ENCODE measurements around the gene LDOC1.
"Not testable (repeated sequence)": the region's sequence is repeated elsewhere in the genome, so short reads cannot be mapped to it uniquely, and the experiment has no call there.

LDOC1 gene

DNA sequence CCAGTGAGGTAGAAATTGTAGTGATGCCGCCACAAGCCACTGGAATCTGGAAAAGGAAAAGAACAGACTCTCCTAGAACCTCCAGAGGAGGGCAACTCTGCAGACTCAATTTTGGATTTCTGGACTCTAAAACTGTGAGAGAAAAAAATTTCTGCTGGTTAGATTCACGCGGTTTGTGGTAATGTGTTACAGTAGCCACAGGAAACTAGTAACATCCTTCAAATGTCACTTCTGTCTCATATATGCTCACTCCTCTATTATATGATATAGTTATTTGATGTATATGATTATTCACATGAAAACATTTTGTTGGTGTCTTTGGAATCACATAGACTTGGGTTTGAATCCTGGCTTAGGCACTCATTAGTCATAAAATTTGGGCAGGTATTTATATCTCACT is 18.8 kb downstream of the LDOC1 start:
- Histone ChIP-seq H3K9ac (ENCODE audit: low read depth, low read length) (no peak overlapping the region), H3K9me3 (ENCODE audit: control insufficient read depth, insufficient read depth, low read length) (peaks cover 20% of the 10 kb centered on the region), H3K27me3 (ENCODE audit: control insufficient read depth, insufficient read depth, low read length) (no peaks in the 10 kb centered on the region), H3K36me3 (ENCODE audit: control insufficient read depth, insufficient read depth, low read length) (no peaks in the 10 kb centered on the region), H3K4me3 (ENCODE audit: low read depth, low read length) (no peak overlapping the region), H3K4me1 (ENCODE audit: control insufficient read depth, insufficient read depth, low read length) (no peaks in the 10 kb centered on the region), H3K27ac (ENCODE audit: low read depth, low read length) (no peak overlapping the region)

DNA sequence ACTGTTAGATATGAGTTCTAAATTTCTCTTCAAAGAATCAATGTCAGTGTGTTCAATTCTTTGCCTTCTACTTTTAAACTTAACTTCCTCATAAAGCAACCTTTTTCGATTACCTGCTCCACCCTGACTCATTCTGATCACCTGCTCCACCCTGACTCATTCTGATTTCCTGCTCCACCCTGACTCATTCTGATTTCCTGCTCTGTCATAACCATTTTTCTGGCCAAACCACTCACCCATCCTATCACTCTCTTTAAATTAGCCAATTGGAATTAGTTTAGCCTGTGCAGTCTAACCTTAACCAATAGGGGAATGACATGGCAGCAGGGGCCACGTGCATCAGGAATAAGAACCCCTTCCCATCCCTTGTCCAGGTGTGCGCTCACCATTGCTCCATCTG is 21.7 kb downstream of the LDOC1 start:
- H3K27me3 ChIP-seq (ENCODE audit: control insufficient read depth, insufficient read depth, low read length); H3K4me3 ChIP-seq (ENCODE audit: low read depth, low read length); H3K4me1 ChIP-seq (ENCODE audit: control insufficient read depth, insufficient read depth, low read length); H3K27ac ChIP-seq (ENCODE audit: low read depth, low read length); H3K9ac ChIP-seq (ENCODE audit: low read depth, low read length); H3K36me3 ChIP-seq (ENCODE audit: control insufficient read depth, insufficient read depth, low read length): not testable (repeated sequence)
- peaks cover 33% of the 10 kb centered on the region for H3K9me3 ChIP-seq (ENCODE audit: control insufficient read depth, insufficient read depth, low read length)

DNA sequence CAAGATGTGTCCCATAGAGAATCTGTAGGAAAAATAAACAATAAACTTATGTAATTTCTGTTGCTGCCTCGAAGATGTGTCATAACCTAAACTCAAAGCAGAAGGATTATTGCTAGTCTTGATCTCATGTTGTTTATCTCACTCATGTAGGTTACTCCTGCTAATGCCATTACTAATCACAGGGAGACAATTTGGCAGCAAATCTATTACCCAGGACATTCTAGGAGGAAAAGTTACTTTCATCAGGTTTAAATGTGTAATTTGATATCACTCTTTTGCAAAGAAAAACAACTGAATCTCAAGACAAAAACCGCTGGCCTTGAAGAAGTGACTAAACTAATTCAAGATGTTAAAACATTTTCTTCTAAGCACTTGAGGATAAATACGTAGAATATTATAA is 34.0 kb downstream of the LDOC1 start:
- no peaks in the 10 kb centered on the region for H3K4me1 ChIP-seq (ENCODE audit: control insufficient read depth, insufficient read depth, low read length)
- no peaks in the 10 kb centered on the region for H3K36me3 ChIP-seq (ENCODE audit: control insufficient read depth, insufficient read depth, low read length)
- no peak overlapping the region for H3K27ac ChIP-seq (ENCODE audit: low read depth, low read length)
- no peak overlapping the region for H3K4me3 ChIP-seq (ENCODE audit: low read depth, low read length)
- H3K9ac ChIP-seq (ENCODE audit: low read depth, low read length), result no peak overlapping the region
- peaks cover 21% of the 10 kb centered on the region for H3K9me3 ChIP-seq (ENCODE audit: control insufficient read depth, insufficient read depth, low read length)
- H3K27me3 ChIP-seq (ENCODE audit: control insufficient read depth, insufficient read depth, low read length), result no peaks in the 10 kb centered on the region

DNA sequence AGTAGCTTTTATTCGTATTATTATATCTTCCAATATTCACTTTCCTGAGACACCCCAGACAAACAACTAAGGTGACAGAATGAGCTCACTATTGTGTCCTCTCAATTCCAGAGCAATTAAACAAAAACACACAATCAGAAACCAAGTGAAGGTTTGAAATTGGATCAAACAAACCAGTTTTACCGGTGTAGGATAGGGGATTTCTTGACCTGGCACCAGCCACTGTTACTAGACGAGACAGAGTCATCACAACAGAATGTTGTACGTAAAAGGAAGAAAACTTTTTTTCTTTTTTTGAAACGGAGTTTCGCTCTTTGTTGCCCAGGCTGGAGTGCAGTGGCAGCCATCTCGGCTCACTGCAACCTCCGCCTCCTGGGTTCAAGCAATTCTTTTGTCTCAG is 43.7 kb downstream of the LDOC1 start:
- Histone ChIP-seq H3K9ac (ENCODE audit: low read depth, low read length) (no peak overlapping the region), H3K4me1 (ENCODE audit: control insufficient read depth, insufficient read depth, low read length) (no peaks in the 10 kb centered on the region), H3K36me3 (ENCODE audit: control insufficient read depth, insufficient read depth, low read length) (no peaks in the 10 kb centered on the region), H3K27me3 (ENCODE audit: control insufficient read depth, insufficient read depth, low read length) (no peaks in the 10 kb centered on the region), H3K9me3 (ENCODE audit: control insufficient read depth, insufficient read depth, low read length) (peaks cover 10% of the 10 kb centered on the region), H3K4me3 (ENCODE audit: low read depth, low read length) (no peak overlapping the region), H3K27ac (ENCODE audit: low read depth, low read length) (no peak overlapping the region)

DNA sequence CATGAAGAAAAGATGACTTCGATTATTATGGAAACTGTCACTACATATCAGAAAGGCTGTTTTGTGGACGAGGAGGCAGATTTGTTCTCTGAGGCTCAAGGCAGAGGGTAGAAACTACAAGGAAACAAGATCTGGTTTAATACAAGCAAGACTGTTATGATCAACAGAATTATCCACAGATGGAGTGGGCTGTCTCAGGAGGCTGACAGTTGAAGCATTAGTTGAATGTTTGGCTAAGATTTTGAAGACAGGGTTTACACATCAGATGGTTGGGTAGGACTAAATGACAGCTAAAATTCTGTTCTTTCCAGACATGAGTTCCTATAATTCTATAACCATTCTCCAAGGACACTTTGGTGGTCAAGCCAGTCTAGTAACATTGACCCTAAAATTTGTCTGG is 49.8 kb downstream of the LDOC1 start:
- Histone ChIP-seq H3K36me3 (ENCODE audit: control insufficient read depth, insufficient read depth, low read length) (no peaks in the 10 kb centered on the region), H3K9ac (ENCODE audit: low read depth, low read length) (no peak overlapping the region), H3K4me1 (ENCODE audit: control insufficient read depth, insufficient read depth, low read length) (no peaks in the 10 kb centered on the region), H3K27me3 (ENCODE audit: control insufficient read depth, insufficient read depth, low read length) (no peaks in the 10 kb centered on the region), H3K9me3 (ENCODE audit: control insufficient read depth, insufficient read depth, low read length) (peaks cover 12% of the 10 kb centered on the region), H3K27ac (ENCODE audit: low read depth, low read length) (no peak overlapping the region), H3K4me3 (ENCODE audit: low read depth, low read length) (no peak overlapping the region)
